HG03571 (cell line): ENCODE results near the gene PARP4.
"Not testable (repeated sequence)": the region's sequence is repeated elsewhere in the genome, so short reads cannot be mapped to it uniquely, and the experiment has no call there.

ENCODE experiments used
- ATAC-seq: cut with Tn5 transposase; IDR thresholded peaks from one replicate; pipeline ENCODE4 v1.9.1; 2021; ENCODE audit not compliant: unreplicated experiment

PARP4 gene

GRCh38 chr13:24454056-24454455 is 58.5 kb downstream of the PARP4 start:
- no peak for ATAC-seq

GRCh38 chr13:24452044-24452443 is 60.5 kb downstream of the PARP4 start:
- ATAC-seq: no peak

GRCh38 chr13:24450530-24450929 is 62.0 kb downstream of the PARP4 start:
- no peak for ATAC-seq

- not testable (repeated sequence) for ATAC-seq
These were observed 67.7 kb downstream of the PARP4 start for GRCh38 chr13:24444851-24445250.

- no peak for ATAC-seq
These were observed 69.2 kb downstream of the PARP4 start for GRCh38 chr13:24443366-24443765.

GRCh38 chr13:24426045-24426444 is 86.5 kb downstream of the PARP4 start:
- ATAC-seq: not testable (repeated sequence)

- ATAC-seq: not testable (repeated sequence)
These were observed 92.9 kb downstream of the PARP4 start for GRCh38 chr13:24419668-24420067.

- no peak for ATAC-seq
These were observed 104.7 kb downstream of the PARP4 start for GRCh38 chr13:24407844-24408243.

GRCh38 chr13:24406524-24406923 is 106.1 kb downstream of the PARP4 start:
- ATAC-seq: no peak

- no peak for ATAC-seq
These were observed 115.8 kb downstream of the PARP4 start for GRCh38 chr13:24396821-24397220.

GRCh38 chr13:24392972-24393371 is 119.6 kb downstream of the PARP4 start:
- ATAC-seq: no peak

- not testable (repeated sequence) for ATAC-seq
These were observed 120.6 kb downstream of the PARP4 start for GRCh38 chr13:24391771-24392683.

- not testable (repeated sequence) for ATAC-seq
These were observed 121.8 kb downstream of the PARP4 start for GRCh38 chr13:24390795-24391194.

- ATAC-seq: no peak
These were observed 123.1 kb downstream of the PARP4 start for GRCh38 chr13:24389506-24389905.

- ATAC-seq: not testable (repeated sequence)
These were observed 123.8 kb downstream of the PARP4 start for GRCh38 chr13:24388743-24389142.

- ATAC-seq: no peak
These were observed 125.5 kb downstream of the PARP4 start for GRCh38 chr13:24386816-24387708.

GRCh38 chr13:24385902-24386301 is 126.7 kb downstream of the PARP4 start:
- no peak for ATAC-seq

- ATAC-seq: not testable (repeated sequence)
These were observed 127.6 kb downstream of the PARP4 start for GRCh38 chr13:24384946-24385345.

GRCh38 chr13:24384091-24384490 is 128.5 kb downstream of the PARP4 start:
- not testable (repeated sequence) for ATAC-seq

- ATAC-seq: no peak
These were observed 130.9 kb downstream of the PARP4 start for GRCh38 chr13:24381541-24382265.

- not testable (repeated sequence) for ATAC-seq
These were observed 131.7 kb downstream of the PARP4 start for GRCh38 chr13:24380881-24381280.
